ENCODE results near the gene PPY.

PPY gene

DNA sequence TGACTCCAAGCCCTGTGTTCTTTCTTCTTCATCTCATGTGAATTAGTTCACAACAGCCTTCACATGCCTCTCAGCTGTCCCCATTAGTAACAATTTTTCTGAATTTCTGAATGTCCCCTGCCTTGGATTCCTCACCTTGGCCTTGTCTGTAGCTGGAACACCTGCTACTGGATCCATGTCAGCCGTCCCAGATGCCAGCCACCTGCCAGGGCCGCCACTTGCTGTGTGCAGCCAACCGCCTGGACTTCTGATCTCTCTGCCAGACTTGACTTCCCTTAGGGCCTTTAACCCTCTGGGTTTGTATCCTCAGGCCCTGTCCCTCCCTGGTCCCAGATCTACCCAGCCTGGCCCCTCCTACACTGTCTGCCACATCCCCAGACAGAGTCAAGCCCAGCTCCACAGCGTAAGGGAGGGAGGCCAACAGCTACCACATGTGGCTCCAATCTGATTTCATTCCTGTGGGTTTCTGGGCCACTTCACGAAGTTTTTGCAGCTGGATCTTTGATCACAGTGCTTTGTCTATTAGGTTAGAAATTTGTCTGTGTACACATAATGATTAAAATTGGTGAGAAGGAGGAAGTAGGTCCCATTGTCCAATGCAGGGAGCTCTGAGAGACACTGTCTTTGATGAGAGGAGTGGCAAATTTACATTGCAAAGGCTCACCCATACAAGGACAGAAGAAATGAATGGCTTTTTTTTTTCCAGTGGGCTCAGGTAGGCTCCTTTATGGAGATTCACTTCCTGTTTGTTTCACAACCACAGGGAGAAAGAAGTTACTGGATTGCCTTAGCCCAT, 50.2 kb downstream of the PPY start:
- H3K27ac ChIP-seq (ENCODE audit: low read length) = no peak overlapping the region
- TF ChIP-seq, protein P1, sequence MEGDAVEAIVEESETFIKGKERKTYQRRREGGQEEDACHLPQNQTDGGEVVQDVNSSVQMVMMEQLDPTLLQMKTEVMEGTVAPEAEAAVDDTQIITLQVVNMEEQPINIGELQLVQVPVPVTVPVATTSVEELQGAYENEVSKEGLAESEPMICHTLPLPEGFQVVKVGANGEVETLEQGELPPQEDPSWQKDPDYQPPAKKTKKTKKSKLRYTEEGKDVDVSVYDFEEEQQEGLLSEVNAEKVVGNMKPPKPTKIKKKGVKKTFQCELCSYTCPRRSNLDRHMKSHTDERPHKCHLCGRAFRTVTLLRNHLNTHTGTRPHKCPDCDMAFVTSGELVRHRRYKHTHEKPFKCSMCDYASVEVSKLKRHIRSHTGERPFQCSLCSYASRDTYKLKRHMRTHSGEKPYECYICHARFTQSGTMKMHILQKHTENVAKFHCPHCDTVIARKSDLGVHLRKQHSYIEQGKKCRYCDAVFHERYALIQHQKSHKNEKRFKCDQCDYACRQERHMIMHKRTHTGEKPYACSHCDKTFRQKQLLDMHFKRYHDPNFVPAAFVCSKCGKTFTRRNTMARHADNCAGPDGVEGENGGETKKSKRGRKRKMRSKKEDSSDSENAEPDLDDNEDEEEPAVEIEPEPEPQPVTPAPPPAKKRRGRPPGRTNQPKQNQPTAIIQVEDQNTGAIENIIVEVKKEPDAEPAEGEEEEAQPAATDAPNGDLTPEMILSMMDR (IDR thresholded peaks at IDR 0.05; ENCODE audit: low read length) = no peak
- TF ChIP-seq EZH2phosphoT487 (IDR thresholded peaks at IDR 0.05; ENCODE audit: low read length) (no peak), EZH2 (optimal IDR thresholded peaks at IDR 0.05; ENCODE audit: low read depth, low read length) (no peak)
- no peak overlapping the region for H3K4me2 ChIP-seq (ENCODE audit: low read depth, low read length)
- H3K4me3 ChIP-seq (ENCODE audit: low read length) = no peak overlapping the region
- H3K9me2 ChIP-seq (replicated peaks; ENCODE audit: insufficient read depth, low read length) = no peaks in the 10 kb centered on the region
- DNase-seq = no peak
- H3K4me1 ChIP-seq (ENCODE audit: low read length) = no peaks in the 10 kb centered on the region
- H3K9me3 ChIP-seq (replicated peaks; ENCODE audit: insufficient read depth, low read length) = no peaks in the 10 kb centered on the region
- H3K36me3 ChIP-seq (replicated peaks; ENCODE audit: insufficient read depth, low read length) = no peaks in the 10 kb centered on the region
- no peak overlapping the region for H2AFZ ChIP-seq (ENCODE audit: low read length)
- no peaks in the 10 kb centered on the region for H3F3A ChIP-seq (ENCODE audit: insufficient read depth, low read length)
- no peaks in the 10 kb centered on the region for H3K27me3 ChIP-seq (replicated peaks; ENCODE audit: insufficient read depth, low read length)
- no peaks in the 10 kb centered on the region for H3K79me2 ChIP-seq (ENCODE audit: low read length)
- H4K20me1 ChIP-seq (ENCODE audit: insufficient read depth, low read length) = no peaks in the 10 kb centered on the region
- no peak overlapping the region for H3K9ac ChIP-seq (ENCODE audit: low read length)

Measured in MM.1S (cell line).